Rectal smooth muscle tissue (tissue), 1 donor: ENCODE results near the gene MACROD2.

Source experiments
- H3K27ac ChIP-seq: one replicate; pipeline ENCODE4 v1.7.0; 2013; ENCODE audit warnings: low read depth, low read length, inconsistent platforms
- H3K27me3 ChIP-seq: one replicate; pipeline ENCODE4 v1.7.0; 2013; ENCODE audit warnings: low read length; ENCODE audit not compliant: control insufficient read depth, insufficient read depth
- H3K36me3 ChIP-seq: one replicate; pipeline ENCODE4 v1.7.0; 2013; ENCODE audit warnings: low read length; ENCODE audit not compliant: control insufficient read depth, insufficient read depth
- H3K4me1 ChIP-seq: one replicate; pipeline ENCODE4 v1.7.0; 2013; ENCODE audit warnings: low read length; ENCODE audit not compliant: control insufficient read depth, insufficient read depth
- H3K4me3 ChIP-seq: one replicate; pipeline ENCODE4 v1.7.0; 2013; ENCODE audit warnings: low read length
- H3K9ac ChIP-seq: one replicate; pipeline ENCODE4 v1.7.0; 2013; ENCODE audit warnings: low read length

Gene MACROD2

GRCh38 chr20:15201602-15202001 is 1206.3 kb downstream of the MACROD2 start:
- no peak overlapping the region for H3K27ac ChIP-seq
- no peaks in the 10 kb centered on the region for H3K36me3 ChIP-seq
- no peak overlapping the region for H3K4me3 ChIP-seq
- no peaks in the 10 kb centered on the region for H3K4me1 ChIP-seq
- H3K27me3 ChIP-seq = no peaks in the 10 kb centered on the region
- H3K9ac ChIP-seq = no peak overlapping the region

GRCh38 chr20:15204234-15204633 is 1208.9 kb downstream of the MACROD2 start:
- Histone ChIP-seq H3K27me3 (no peaks in the 10 kb centered on the region), H3K9ac (no peak overlapping the region), H3K36me3 (no peaks in the 10 kb centered on the region), H3K4me1 (no peaks in the 10 kb centered on the region), H3K4me3 (no peak overlapping the region), H3K27ac (no peak overlapping the region)

- no peaks in the 10 kb centered on the region for H3K36me3 ChIP-seq
- H3K4me3 ChIP-seq = no peak overlapping the region
- H3K4me1 ChIP-seq = no peaks in the 10 kb centered on the region
- H3K27ac ChIP-seq = no peak overlapping the region
- no peak overlapping the region for H3K9ac ChIP-seq
- no peaks in the 10 kb centered on the region for H3K27me3 ChIP-seq
Measured at GRCh38 chr20:15205028-15205427, 1209.7 kb downstream of the MACROD2 start.

- Histone ChIP-seq H3K36me3 (no peaks in the 10 kb centered on the region), H3K27ac (no peak overlapping the region), H3K4me1 (no peaks in the 10 kb centered on the region), H3K9ac (no peak overlapping the region), H3K4me3 (no peak overlapping the region), H3K27me3 (no peaks in the 10 kb centered on the region)
Measured at GRCh38 chr20:15205719-15206118, 1210.4 kb downstream of the MACROD2 start.

- Histone ChIP-seq H3K4me3 (no peak overlapping the region), H3K9ac (no peak overlapping the region), H3K4me1 (no peaks in the 10 kb centered on the region), H3K36me3 (no peaks in the 10 kb centered on the region), H3K27me3 (no peaks in the 10 kb centered on the region), H3K27ac (no peak overlapping the region)
Measured at GRCh38 chr20:15209537-15209936, 1214.2 kb downstream of the MACROD2 start.

GRCh38 chr20:15214051-15214450 is 1218.7 kb downstream of the MACROD2 start:
- Histone ChIP-seq H3K4me3 (no peak overlapping the region), H3K27ac (no peak overlapping the region), H3K9ac (no peak overlapping the region), H3K27me3 (no peaks in the 10 kb centered on the region), H3K36me3 (no peaks in the 10 kb centered on the region), H3K4me1 (no peaks in the 10 kb centered on the region)

- Histone ChIP-seq H3K4me3 (no peak overlapping the region), H3K9ac (no peak overlapping the region), H3K36me3 (no peaks in the 10 kb centered on the region), H3K4me1 (no peaks in the 10 kb centered on the region), H3K27me3 (no peaks in the 10 kb centered on the region), H3K27ac (no peak overlapping the region)
Measured at GRCh38 chr20:15220009-15220656, 1224.8 kb downstream of the MACROD2 start.

GRCh38 chr20:15220778-15221565 is 1225.7 kb downstream of the MACROD2 start:
- Histone ChIP-seq H3K4me3 (no peak overlapping the region), H3K27ac (no peak overlapping the region), H3K9ac (no peak overlapping the region), H3K4me1 (no peaks in the 10 kb centered on the region), H3K27me3 (no peaks in the 10 kb centered on the region), H3K36me3 (no peaks in the 10 kb centered on the region)

- H3K4me3 ChIP-seq = no peak overlapping the region
- no peaks in the 10 kb centered on the region for H3K27me3 ChIP-seq
- H3K27ac ChIP-seq = no peak overlapping the region
- H3K9ac ChIP-seq = no peak overlapping the region
- no peaks in the 10 kb centered on the region for H3K36me3 ChIP-seq
- H3K4me1 ChIP-seq = no peaks in the 10 kb centered on the region
Measured at GRCh38 chr20:15222502-15223330, 1227.4 kb downstream of the MACROD2 start.

GRCh38 chr20:15224199-15224598 is 1228.9 kb downstream of the MACROD2 start:
- Histone ChIP-seq H3K27me3 (no peaks in the 10 kb centered on the region), H3K27ac (no peak overlapping the region), H3K36me3 (no peaks in the 10 kb centered on the region), H3K9ac (no peak overlapping the region), H3K4me3 (no peak overlapping the region), H3K4me1 (no peaks in the 10 kb centered on the region)

- H3K27me3 ChIP-seq = no peaks in the 10 kb centered on the region
- no peaks in the 10 kb centered on the region for H3K4me1 ChIP-seq
- H3K36me3 ChIP-seq = no peaks in the 10 kb centered on the region
- H3K4me3 ChIP-seq = no peak overlapping the region
- H3K27ac ChIP-seq = no peak overlapping the region
- H3K9ac ChIP-seq = no peak overlapping the region
Measured at GRCh38 chr20:15227102-15227501, 1231.8 kb downstream of the MACROD2 start.

- H3K4me1 ChIP-seq = no peaks in the 10 kb centered on the region
- no peak overlapping the region for H3K9ac ChIP-seq
- H3K36me3 ChIP-seq = no peaks in the 10 kb centered on the region
- H3K27me3 ChIP-seq = no peaks in the 10 kb centered on the region
- H3K27ac ChIP-seq = no peak overlapping the region
- H3K4me3 ChIP-seq = no peak overlapping the region
Measured at GRCh38 chr20:15232243-15232642, 1236.9 kb downstream of the MACROD2 start.
